ENCODE data around the gene TRPM4.

GRCh38 chr19:49196527-49197240 lies 39.1 kb downstream of the TRPM4 start:
- TF ChIP-seq CTCF (IDR thresholded peaks at IDR 0.05; ENCODE audit: poor library complexity) (no peak), EZH2 (IDR thresholded peaks at IDR 0.05; ENCODE audit: borderline replicate concordance) (no peak), EZH2phosphoT487 (IDR thresholded peaks at IDR 0.05; ENCODE audit: low read depth, severe bottlenecking, unreplicated experiment) (no peak)

All from hepatocyte (in vitro differentiated cells).